HG03457 (cell line): ENCODE measurements around the gene CERS6.
"Not testable (repeated sequence)": the region's sequence is repeated elsewhere in the genome, so short reads cannot be mapped to it uniquely, and the experiment has no call there.

Experiments used
- ATAC-seq: cut with Tn5 transposase; IDR thresholded peaks from one replicate; pipeline ENCODE4 v1.9.1; 2021; ENCODE audit warnings: moderate number of reproducible peaks; ENCODE audit not compliant: unreplicated experiment

The CERS6 gene

DNA sequence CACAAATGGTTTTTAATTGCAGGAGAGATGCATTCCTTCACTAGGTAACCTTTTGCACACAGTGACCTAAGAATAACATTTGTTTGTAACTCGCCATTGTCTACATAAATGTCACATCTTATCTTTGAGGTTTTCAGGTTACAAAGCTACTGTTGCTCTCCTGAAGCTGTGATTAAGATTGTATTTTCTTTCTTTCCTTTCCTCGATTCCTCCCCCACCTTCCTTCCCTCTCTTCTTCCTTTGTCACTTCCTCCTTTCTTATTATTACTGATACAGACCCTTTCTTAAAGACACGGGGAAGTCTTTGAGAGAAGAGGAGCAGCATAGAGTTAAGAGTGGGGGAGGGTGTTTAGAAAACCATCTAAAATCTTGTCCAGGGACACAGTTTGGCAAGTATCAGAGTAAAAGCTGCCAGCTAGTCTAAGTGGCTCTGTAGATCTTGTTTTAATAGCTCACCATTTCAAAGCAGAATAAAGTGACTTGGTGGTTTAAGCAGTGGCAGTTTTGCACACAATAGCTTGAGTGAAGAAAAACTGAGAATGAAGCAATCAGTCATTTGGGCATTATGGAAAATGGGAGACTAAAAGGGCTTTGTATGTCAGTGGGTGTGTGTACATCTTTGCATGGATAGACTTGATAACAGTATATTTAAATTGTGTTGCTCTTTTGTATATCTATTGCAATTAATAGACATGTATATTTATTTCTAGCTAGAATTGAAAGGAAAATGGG, 10.9 kb downstream of the CERS6 start:
- ATAC-seq, result no peak

DNA sequence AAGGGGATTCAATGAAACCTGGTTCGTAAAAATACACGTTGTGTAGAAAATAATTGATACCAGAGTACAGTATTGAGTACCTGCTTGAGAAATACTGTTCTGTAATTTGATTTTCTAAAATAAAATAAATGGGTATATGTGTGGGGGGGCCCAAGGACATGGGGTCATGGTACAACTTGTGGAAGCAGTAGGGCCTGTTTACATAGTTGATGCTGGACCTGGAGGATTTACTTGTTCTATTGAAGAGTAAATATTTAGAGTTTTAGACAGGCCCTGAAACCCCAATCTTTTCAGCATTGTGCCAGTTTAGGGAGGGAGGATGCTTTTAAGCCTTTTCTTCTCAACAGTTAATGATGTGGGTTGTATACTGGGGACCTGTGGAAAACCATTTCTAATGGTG, 11.7 kb downstream of the CERS6 start:
- ATAC-seq, result no peak

DNA sequence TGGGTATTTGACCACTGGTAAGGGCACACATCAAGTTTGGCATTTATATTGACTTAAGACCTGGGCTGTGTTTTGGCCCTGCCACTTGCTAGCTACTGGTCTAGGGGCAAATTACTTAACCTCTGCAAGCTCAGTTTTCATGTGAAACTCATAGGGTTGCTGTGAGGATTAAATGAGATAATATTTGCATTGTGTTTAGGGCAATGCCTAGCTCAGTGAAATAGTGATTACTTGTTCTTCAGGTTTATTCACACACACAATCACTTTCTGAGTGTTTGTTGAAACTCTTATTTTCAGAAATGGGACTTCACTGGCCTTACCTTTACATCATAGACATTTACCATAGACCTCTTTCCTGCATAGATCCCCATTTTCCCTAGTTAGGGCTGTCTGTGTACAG, 12.3 kb downstream of the CERS6 start:
- ATAC-seq, result no peak

DNA sequence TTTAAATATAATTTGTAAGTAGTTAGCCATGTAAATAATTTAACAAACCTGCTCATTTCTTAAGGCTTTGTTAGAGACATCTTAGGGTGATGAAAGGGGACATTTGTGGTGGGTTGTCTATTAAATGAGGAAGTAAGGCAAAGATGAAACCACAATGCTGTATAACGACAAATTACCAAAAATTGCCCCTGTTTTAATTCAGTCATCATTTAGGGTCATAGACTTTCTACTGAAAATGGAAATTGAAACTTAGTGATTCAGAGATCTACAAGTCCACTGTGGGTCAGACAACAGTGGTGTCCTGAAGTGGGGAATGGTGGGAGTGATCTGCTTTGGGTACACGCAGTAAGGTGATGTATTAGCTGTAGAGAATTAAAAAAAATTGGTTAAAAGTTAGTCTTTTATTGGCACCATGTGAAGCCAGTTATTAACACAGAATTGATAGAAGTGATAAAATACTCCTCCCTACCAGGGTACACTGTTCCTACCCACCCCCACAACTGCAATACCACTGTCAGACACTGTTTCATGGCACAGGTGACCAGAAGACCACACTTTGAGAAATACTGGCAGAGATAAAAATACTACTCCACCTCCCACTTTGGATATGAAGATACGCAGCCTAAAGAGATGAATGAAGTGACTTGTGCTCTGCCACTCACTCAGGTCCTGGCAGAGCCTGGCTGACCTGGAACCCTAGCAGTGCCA, 13.4 kb downstream of the CERS6 start:
- ATAC-seq, result peak; percentile 69

DNA sequence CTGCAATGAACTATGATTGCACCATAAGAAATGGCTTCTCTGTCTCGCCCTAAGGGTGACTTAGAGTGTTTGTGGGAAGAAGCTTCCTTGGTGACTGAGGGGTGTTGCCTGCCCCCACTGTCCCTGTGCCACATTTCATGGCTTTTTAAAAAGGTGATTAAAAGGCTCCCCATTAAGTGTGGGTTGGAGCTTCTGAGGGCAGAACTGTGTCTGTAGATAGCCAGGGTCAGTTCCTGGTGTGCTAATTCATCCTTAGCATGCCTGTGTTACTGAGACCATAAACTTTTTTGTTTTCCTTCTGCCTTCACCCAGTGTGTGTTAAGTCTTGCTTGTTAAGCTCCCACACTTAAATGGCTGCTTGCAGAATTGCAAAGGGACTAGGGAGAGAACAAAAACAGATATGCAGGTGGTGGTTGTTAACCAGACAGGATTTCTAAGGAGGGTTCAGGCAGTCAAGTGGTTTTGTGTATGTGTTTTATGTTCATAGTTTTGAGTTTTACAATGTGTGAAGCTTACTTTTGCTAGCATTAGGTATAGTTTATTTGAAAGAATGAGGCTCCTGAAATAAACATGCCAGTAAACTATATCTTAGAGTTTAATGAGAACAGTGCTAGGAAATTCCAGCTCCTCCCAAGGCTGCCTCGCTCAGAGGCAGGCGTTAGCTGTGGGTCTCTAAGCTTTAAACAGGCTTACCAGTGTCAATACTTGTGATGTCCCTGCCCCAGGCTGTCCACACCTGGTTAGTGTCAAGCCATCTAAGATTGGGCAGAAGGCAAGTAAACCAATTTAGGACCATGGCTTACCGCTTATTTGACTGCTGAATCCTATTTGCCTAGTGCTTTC, 14.5 kb downstream of the CERS6 start:
- peak; percentile 45 for ATAC-seq

DNA sequence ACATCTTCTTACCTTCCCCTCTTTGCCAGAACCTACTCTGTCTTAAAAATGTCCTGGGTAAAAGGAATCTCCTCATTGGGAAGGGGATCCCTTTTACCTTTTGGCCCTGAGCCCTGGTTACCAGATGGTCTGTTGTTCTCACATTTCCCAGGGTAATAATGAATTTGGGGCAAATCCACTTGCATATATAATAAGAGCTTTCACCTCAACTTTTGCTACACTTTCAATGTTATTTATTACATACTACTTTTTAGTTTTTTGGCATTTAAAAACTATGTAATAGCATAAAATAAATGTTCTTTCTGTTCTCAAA, 15.0 kb downstream of the CERS6 start:
- no peak for ATAC-seq

DNA sequence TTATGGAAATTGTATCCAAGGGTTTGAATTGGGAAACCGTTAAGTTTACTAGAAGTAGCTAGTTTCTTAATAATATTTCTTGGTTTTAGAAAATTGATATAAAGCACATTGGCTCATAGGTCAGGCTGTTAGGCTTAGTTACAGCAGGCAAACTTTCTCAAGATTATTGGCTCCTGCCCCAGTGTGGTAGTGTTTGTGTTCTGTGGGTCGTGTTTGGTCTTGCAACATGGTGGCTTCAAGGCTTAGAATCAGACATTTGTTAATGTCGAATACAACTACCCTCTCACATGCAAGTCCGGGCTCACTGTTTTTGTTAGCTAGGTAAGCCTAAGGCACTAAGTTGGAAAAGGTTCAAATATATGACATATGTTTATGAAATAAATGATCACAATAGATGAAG, 19.6 kb downstream of the CERS6 start:
- ATAC-seq, result no peak

DNA sequence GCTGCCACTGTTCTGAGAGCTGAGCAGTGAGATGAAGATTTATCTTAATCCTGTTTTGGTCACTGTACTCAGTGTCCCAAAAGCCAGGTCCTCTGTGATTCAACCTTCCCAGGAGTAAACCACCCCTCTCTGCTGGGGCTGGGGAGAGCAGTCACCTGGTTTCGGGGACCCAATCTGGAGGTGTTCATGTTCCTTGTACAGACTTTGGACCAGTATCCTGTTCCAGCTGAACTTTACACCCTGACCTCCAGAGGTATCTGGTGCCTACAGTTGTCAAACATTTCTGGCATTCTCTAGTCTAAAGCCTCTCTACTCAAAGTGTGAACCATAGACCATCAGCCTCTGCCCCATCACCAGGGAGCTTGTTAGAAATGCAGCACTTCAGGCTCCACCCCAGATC, 22.1 kb downstream of the CERS6 start:
- ATAC-seq, result no peak

DNA sequence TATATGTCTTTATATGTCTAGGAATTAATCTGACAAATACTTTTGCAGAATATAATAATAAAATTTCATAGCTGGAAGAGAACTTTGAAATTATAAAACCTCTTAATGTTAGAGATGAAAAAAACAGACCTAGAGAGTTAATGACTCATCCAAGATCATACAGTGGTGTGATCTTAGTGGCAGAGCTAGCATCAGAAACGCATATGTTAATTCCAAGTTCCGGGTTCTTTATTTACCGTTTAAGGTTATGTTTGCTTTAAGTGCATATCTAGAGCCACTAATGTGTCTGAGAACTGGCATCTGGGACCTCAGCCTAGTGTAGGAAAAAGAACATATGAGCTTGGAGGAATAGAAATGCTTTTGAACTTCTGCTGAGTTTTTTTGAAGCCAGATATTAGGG, 24.3 kb downstream of the CERS6 start:
- ATAC-seq, result no peak

DNA sequence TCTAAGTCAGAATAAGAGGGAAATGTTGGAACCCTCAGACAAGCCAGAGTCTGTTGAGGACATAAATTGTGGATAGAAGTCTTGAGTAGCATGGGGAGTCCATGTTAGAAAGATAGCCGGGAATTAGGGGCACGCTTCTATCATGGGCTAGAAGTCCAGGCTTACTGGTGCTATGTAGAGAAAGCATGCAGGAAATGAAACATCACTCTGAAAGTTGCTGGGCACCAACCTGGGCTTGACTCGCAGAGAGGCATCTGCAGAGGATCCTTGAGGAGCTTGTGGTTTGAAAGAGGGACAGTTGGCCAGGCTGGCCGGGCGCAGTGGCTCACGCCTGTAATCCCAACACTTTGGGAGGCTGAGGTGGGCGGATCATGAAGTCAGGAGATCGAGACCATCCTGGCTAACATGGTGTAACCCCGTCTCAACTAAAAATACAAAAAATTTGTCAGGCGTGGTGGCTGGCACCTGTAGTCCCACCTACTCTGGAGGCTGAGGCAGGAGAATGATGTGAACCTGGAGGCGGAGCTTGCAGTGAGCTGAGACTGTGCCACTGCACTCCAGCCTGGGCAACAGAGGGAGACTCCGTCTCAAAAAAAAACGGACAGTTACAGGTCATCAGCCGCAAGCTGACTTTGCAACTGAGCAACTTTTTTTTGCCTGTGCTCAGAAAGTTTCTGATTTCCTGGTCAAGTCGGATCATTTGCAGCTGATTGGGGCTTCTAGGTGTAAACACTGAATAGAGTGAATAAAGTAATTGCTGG, 24.9 kb downstream of the CERS6 start:
- ATAC-seq, result no peak

DNA sequence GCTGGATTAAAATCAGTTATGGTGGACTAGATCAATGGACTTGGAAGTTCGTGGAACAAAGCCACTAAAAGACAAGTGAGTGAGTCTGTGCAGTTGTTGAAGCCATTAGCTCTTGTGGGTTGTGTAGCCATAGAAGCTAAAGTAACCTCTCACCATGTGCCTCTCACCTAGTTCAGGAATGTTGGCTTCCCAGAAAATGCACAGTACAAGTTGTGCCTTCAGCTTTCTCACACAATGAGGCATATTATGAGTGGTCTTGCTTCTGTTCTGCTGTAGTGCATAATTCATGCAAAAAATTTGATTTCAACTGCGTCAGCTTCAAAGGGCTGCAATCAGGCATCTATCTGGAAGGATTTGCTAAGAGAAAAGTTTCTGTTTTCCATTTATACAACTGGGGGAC, 26.2 kb downstream of the CERS6 start:
- no peak for ATAC-seq

DNA sequence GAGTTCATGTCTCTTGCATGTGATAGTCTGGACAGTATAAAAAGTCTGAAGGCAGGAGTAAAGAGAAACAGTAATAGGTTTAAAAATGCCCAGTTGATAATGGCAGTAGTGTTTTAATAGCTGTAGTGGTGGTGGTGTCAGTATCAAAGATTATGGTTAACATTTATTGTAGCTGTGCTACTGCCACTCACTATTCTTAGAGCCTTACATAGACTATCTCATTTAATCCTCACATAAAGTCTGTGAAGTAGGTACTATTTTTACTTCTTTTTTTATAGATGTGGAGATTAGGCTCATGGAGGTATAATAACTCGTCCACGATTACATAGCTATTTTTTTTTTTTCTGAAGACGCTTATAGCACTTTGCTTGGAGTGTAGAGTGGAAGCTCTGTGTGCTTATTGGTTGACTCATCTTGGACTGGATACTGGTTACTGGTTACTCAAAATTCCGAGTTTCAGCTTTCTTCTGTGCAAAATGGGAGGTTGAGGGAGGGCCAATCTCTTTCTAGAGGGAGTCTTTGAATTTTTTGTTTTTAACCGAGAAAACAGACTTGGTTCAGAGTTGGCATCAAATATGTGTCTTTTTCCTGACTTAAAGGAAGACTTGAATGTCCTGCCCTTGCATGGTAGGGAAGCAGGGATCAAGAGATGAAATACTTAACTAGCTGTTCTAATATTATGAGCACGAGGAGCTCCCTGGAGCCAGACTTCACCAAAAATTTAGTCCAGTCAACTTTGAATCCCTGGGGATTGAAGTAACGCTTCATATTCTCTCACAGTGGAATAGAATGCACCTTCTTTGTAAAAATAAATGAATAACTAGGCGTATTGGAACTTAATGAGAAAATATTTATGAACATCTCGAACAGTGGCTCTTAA, 27.1 kb downstream of the CERS6 start:
- ATAC-seq, result no peak

DNA sequence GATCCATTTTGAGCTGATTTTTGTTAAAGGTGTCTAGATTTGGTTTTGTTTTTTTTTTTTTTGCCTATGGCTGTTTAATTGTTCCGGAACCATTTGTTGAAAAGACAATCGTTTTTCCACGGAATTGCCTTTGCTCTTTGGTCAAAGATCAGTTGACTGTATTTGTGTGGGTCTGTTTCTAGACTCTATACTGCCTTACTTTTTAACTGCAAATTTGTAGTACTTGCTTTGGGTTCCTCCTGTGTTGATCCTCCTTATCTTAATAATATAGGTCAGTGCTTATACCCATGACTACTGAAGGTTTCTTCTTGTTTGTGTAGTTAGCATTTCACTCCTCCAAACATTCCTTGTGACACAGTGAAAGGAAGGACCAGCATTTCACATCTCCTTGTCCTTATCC, 30.4 kb downstream of the CERS6 start:
- ATAC-seq, result no peak

DNA sequence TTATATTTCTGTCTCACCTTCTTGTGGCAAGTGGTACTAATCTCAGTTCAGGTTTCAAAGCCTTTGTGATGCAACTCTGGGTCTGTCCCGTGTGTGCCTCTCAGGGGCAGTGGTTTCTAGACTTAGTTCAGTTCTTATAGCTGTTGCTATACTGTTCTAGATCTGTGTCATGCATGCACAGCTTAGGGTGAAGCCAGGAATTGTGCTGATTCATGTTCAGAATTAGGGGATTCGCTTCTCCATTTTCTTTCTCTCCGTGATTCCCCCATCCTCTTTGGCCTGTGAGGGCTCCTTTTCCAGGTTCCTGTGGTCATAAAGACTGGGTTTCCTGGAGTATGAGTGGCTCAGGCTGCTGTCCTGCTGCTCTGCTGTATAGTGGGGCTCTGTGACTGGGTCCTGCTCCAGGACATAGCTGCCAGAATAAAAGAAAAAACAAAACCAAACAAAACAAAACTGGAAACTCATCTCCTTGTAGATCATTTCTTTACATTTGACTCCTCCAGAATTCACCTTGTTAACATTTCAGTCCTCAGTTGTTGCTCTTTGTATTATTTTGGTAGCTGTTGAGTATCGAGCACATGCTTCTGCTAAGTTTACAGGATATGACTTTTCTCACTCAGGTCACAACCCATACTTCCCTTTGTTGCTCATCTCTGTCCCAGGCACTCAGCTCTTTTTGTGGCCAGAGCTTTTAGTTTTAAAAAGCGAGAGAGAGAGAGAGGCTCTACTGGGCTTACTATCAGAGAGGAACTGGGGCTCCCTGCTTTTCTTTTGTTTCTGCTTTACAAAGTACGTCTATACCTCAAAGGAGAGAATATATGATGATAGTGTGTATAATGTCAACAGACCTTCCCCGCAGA, 34.2 kb downstream of the CERS6 start:
- ATAC-seq, result peak; percentile 91

DNA sequence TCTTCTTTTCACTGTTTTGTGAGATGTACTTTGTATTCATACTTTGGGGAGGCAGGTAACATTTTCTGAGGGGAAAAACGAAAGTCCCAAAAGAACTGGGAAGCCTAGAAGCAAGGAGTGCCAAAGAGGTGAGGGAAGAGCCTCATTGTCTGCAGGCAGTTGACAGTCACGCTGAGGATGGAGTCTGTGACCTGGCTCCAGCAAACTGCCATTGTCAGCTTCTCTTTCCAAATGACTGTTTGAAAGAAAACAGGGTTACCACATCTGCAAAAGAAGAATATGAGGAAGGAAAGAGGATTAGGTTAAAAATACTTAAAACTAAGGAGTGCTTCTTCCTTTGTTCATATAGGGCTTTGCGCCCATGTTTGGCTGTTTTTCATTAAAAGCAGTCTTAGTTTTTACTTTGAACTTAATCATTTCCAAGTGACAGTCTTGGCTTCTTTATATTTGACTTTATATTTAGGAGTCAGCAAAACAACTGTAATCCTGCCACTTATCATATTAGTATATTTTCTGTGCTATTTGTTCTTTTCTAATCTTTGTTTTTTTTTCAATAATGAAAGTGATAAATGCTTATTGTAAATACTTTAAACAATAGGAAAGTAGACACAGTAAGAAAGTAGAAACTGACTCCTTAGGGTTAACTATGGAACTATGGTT, 35.0 kb downstream of the CERS6 start:
- ATAC-seq, result no peak

DNA sequence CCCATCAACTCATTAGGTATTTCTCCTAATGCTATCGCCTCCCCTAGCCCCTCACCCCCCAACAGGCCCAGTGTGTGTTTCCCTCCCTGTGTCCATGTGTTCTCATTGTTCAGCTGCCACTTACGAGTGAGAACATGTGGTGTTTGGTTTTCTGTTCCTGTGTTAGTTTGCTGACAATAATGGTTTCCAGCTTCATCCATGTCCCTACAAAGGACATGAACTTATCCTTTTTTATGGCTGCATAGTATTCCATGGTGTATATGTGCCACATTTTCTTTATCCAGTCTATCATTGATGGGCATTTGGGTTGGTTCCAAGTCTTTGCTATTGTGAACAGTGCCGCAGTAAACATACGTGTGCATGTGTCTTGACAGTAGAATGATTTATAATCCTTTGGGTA, 35.7 kb downstream of the CERS6 start:
- not testable (repeated sequence) for ATAC-seq

DNA sequence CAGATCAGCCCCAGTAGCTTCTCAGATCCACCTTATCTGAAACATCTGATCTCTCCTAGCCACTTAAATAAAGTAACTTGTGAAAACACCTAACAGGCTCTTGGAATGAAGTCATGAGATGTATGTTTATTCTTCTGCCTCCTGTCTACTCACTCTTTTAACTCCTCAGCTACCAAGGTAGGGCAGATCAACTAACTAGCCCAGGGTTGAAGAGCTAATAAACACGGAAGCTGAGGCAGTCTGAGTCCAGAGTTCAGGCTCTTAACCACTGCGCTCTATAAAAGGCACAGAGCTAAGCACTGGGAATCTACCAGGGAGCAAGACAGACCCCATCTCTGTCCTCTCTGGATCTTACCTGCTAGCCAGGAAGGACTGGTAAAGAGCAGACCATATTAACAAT, 37.1 kb downstream of the CERS6 start:
- not testable (repeated sequence) for ATAC-seq

DNA sequence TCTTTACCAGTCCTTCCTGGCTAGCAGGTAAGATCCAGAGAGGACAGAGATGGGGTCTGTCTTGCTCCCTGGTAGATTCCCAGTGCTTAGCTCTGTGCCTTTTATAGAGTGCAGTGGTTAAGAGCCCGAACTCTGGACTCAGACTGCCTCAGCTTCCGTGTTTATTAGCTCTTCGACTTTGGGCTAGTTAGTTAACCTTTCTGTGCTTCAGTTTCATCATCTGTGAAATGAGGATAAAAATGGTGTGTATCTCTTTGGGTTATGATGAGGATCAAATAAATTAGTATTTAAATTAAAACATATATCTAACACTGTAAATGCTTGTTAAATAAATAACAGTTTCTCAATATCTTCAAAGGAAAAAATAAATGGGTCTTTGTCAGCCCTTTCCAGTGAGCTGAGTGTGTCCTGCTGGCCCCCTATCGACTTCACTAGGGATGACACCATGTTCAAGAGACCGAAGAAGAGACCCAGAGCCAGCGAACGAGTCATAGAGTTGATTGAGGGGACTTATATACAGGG, 38.2 kb downstream of the CERS6 start:
- ATAC-seq, result no peak

DNA sequence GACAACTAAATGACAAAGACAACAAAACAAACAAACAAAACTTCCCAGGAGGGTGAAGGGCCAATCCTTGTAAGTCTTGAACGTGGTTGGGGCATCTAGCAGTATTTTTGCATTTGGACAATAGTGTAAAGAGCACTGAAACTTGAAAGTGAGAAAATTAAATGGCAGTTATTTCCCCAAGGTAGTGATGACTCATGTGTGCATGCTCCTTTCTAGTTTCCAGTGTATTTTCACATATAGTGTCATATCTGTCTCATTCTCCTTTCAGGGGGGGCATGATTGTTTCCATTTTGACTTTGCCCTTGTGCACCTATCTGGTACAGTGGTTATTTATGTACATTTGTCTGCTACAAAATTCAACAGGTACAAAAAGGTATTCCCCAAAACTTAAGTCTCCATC, 39.5 kb downstream of the CERS6 start:
- peak; percentile 78 for ATAC-seq
